ENCODE measurements around the gene MID2.
"Not testable (repeated sequence)": the region's sequence is repeated elsewhere in the genome, so short reads cannot be mapped to it uniquely, and the experiment has no call there.

The MID2 gene

GRCh38 chrX:107935664-107936433 lies 110.2 kb downstream of the MID2 start:
- DNase-seq (ENCODE audit: extremely low read depth, low read depth): no peak
- peak overlapping the region; percentile 32 for H3K4me3 ChIP-seq (replicated peaks; ENCODE audit: low read depth, low read length)
- TF ChIP-seq CTCF (IDR thresholded peaks at IDR 0.05; ENCODE audit: low read depth, low read length, missing control alignments): no peak

- H3K4me3 ChIP-seq (replicated peaks; ENCODE audit: low read depth, low read length): peak overlapping the region; percentile 32; the same call in 1 of the 2 replicates
- TF ChIP-seq CTCF (IDR thresholded peaks at IDR 0.05; ENCODE audit: low read depth, low read length, missing control alignments): no peak
- no peak for DNase-seq (ENCODE audit: extremely low read depth, low read depth)
Measured at GRCh38 chrX:107936434-107936730, 110.7 kb downstream of the MID2 start.

- no peak for DNase-seq (ENCODE audit: extremely low read depth, low read depth)
- no peak for TF ChIP-seq CTCF (IDR thresholded peaks at IDR 0.05; ENCODE audit: low read depth, low read length, missing control alignments)
Measured at GRCh38 chrX:107940095-107940494, 114.4 kb downstream of the MID2 start.

GRCh38 chrX:107955337-107955736 lies 129.7 kb downstream of the MID2 start:
- not testable (repeated sequence) for H3K4me3 ChIP-seq (replicated peaks; ENCODE audit: low read depth, low read length); DNase-seq (ENCODE audit: extremely low read depth, low read depth)

More at GRCh38 chrX:107940095-107940494, 114.4 kb downstream of the MID2 start:
- H3K4me3 ChIP-seq (replicated peaks; ENCODE audit: low read depth, low read length): no peak overlapping the region

GRCh38 chrX:107968623-107969022 lies 143.0 kb downstream of the MID2 start:
- H3K4me3 ChIP-seq (replicated peaks; ENCODE audit: low read depth, low read length): no peak overlapping the region
- no peak for TF ChIP-seq CTCF (IDR thresholded peaks at IDR 0.05; ENCODE audit: low read depth, low read length, missing control alignments)

GRCh38 chrX:107970073-107970472 lies 144.4 kb downstream of the MID2 start:
- no peak overlapping the region for H3K4me3 ChIP-seq (replicated peaks; ENCODE audit: low read depth, low read length)
- no peak for TF ChIP-seq CTCF (IDR thresholded peaks at IDR 0.05; ENCODE audit: low read depth, low read length, missing control alignments)
- DNase-seq (ENCODE audit: extremely low read depth, low read depth): no peak

More at GRCh38 chrX:107968623-107969022, 143.0 kb downstream of the MID2 start:
- DNase-seq (ENCODE audit: extremely low read depth, low read depth): no peak

- no peak overlapping the region for H3K4me3 ChIP-seq (replicated peaks; ENCODE audit: low read depth, low read length)
- no peak for DNase-seq (ENCODE audit: extremely low read depth, low read depth)
- TF ChIP-seq CTCF (IDR thresholded peaks at IDR 0.05; ENCODE audit: low read depth, low read length, missing control alignments): no peak
Measured at GRCh38 chrX:107971636-107972035, 146.0 kb downstream of the MID2 start.

Data from HFF-Myc (cell line).